Hematopoietic multipotent progenitor cell treated with erythropoietin and hydrocortisone succinate and interleukin-3 and kit ligand, for 17 days (in vitro differentiated cells): Measurements from ENCODE around the gene CYBC1.

Experiments used
- DNase-seq: peaks from one replicate; pipeline ENCODE4 v3.0.0-alpha.2; 2015; ENCODE audit warnings: low spot score

Gene CYBC1

DNA sequence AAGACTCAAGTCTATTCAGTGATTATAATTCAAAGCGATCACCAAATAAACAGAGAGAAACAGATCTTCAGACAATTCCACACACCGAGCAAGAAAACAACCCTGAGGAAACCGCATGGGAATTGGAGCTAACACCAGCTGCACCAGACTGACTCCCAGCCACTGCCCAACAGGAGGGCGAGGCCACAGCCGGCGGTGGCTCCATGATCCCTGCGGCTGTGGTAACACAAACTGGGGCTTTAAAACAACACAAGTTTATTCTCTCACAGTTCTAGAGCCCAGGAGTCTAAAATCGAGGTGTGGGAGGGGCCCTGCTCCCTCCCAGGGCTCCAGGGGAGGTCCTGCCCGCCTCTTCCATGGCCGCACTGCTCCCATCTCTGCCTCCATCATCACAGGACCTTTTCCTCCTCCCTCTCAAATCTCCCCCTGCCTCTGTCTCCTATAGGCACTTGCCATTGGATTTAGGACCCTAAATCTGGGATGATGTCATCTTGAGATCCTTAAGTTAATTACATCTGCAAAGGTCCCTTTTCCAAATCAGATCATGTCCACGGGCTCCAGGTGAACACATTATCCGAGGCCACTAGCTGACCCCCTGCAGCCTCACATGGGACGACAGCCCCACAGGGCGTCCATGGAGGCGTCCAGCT, 42.1 kb downstream of the CYBC1 start:
- no peak for DNase-seq

GRCh38 chr17:82407255-82407654, 43.3 kb downstream of the CYBC1 start:
- no peak for DNase-seq

GRCh38 chr17:82406131-82406671, 44.4 kb downstream of the CYBC1 start:
- no peak for DNase-seq

- DNase-seq: no peak
Measured at GRCh38 chr17:82405051-82405450, 45.5 kb downstream of the CYBC1 start.

GRCh38 chr17:82403662-82404660, 46.6 kb downstream of the CYBC1 start:
- no peak for DNase-seq

- DNase-seq: no peak
Measured at GRCh38 chr17:82402865-82403264, 47.7 kb downstream of the CYBC1 start.

DNA sequence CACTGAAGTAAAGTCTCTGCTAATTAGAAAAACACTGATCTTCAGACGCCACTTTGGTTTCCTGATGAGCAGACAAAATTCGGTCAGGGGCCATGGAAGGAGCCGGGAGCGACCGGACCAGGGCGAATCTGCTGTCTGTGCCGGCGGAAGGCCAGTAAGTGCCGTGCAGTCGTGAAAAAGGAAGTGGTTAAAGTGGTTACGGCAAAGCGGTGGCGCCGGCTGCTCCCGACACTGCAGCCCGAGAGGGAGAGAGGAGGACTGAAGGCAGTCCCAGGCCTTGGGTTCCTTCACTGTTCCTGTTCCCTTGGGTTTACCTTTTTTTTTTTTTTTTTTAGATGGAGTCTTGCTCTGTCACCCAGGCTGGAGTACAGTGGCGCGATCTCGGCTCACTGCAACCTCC, 49.7 kb downstream of the CYBC1 start:
- DNase-seq: no peak

DNA sequence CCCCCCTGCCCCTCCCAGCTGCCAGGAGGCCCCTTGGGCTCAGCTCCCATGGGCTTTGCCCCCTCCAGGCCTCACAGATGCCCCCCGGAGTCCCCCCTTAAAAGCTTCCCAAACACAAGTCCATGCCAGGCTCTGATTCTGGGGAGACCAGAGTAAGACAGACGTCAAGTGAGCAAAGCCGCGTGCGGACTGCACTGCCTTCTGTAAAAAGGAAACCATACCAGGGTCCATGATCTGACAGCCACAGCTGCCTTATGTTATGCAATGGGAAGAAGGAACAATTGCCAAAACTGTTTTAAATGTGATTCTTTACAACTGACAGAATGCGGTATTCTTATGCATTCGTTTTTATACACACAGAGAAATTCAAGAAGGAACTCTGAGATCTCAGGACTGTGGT, 50.3 kb downstream of the CYBC1 start:
- no peak for DNase-seq

DNA sequence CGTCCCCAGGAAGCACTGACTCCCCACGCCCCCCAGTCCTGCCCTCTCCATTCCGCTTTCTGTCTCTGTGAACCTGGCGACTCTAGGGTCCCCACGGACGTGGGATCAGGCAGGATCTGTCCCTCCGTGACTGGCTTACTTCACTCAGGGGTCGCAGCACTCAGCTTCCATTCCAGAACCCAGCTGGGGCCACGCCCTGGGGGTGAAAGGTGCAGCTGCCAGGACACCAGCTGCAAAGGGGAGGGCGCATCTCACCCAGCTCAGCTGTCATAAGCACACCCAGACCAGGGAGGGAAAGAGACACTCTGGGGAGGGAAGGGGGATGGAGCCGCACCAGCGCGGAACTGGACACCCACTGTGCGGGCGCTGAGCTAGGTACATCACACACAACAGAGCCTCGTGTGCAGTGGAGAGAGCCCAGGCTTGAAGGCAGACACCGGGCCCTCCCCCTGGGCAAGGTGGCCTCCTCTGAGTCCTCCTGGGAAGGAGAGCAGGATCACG, 50.9 kb downstream of the CYBC1 start:
- no peak for DNase-seq

- DNase-seq: no peak
Measured at GRCh38 chr17:82399041-82399441, 51.5 kb downstream of the CYBC1 start.

- no peak for DNase-seq
Measured at GRCh38 chr17:82397449-82398335, 52.9 kb downstream of the CYBC1 start.

DNA sequence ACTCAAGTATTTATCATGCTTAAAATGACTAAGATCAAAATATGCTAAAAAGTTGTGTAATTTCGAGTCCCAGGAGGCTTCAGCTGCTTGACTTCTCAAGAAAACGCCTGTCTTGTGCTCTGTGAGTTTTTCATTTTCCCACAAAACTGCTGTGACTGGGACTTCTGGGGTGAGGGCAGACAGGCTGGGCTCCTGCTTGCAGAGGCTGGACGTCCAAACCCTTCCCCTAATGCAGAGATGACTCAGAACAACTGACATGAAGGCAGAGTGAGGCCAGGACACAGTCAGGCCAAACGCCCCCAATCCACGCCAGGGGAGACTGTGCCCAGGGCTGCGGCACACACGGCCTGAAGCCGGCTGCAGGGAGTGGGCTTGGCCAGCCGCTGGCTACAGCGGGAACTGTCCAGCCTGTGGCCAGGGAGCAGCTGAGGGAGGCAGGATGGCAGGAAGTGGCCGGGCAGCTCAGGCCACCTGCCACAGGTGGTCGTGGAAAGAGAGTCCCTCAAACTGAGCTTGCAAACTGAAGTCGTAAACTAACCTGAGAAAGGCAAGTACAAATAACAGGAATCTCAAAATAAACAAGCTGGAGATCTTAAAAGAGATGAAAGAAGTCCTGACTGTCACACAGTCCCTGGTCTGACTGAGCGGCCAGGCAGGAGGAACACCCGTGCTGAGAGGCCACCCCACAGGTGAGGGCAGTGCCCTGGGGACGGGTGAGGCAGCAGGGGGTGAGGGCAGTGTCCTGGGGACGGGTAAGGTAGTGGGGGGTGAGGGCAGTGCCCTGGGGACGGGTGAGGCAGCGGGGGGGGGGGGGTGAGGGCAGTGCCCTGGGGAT, 53.7 kb downstream of the CYBC1 start:
- DNase-seq: no peak

DNA sequence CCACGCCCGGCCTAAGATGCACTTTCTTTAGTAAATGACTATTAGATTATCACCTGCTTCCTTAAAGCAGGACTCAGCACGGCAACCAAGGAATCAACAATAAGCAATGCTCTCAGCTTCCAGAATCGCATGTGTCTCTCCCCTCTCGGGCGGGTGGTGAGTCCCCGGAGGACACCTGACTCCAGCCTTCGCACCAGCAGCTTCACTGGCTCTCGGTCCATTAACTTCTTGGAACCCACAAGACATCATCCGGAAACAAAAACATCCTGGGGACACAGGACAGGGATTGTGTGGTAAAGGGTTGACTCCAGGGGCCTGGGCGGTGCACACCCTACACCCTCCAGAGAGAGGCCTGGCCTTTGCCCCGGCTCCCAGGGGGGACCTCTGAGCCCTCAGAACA, 56.3 kb downstream of the CYBC1 start:
- DNase-seq: no peak

DNA sequence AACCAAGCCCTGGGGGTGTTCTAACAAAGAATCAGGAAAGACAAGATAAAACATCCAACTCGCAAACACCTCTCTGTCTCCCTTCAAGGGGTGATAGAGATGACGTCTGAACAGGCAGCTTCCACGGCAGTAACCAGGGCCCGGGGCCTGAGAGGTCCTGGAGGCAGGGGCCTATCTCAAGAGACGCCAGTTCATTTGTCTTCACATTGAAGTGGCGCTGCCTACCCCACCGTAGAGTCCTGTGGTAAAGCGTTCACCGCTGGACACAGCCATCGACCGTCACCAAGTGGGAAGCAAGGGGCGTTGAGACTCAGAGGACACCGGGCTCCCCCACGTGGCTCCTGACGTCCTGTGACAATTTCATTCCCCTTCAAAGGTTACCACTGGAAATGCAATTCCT, 57.6 kb downstream of the CYBC1 start:
- DNase-seq: no peak
